Activated CD8-positive, alpha-beta memory T cell treated with anti-CD3 and anti-CD28 coated beads, Interleukin-2, amount 50 U/mL, for 1 hour (primary cell): ENCODE results near the gene CLDND1.
"Not testable (repeated sequence)": the region's sequence is repeated elsewhere in the genome, so short reads cannot be mapped to it uniquely, and the experiment has no call there.

Experiments used
- DNase-seq: peaks from one replicate; pipeline ENCODE4 v3.0.0-alpha.2; 2020; ENCODE audit errors: extremely low read depth

The CLDND1 gene

DNA sequence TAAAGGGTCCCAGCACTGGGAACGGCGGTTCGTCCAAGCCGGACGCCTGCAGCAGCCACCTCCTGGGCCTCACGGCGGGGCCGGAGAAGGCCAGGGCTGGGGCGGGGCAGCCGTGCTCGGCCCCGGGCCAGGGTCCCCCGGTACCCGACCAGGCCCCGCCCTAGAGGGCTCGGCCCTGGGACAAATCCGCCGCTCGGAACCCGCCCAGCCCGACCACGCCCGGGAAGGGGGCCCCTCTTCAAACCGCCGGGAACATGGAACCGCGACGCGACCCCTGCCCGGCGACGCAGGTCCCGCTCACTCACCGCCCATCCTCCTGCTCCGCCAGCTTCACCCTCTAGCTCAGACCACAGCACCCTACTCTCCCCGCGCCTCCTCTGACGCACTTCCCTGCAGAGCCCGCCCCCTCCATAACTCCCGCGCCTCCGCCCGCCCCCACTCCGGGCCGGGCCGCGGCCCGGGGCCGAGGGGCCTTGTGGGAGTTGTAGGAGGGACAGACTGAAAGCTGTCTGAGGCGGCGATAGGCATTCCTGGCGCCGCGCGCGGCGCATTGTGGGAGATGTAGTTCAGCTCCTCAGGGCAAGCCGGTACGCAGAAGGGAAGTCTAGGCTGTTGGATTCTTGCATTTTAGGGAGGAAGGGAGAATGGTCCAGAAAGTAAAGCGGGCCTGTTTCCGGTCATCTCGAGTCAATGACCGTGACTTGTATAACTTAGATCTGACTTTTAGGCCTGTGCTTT is at the start of gene CLDND1:
CLDND1 (minus strand) TSS at position 359 of the 738 bp plus-strand sequence. CDS start 1,478 bp downstream, outside the sequence.
- DNase-seq, result peak; percentile 76

DNA sequence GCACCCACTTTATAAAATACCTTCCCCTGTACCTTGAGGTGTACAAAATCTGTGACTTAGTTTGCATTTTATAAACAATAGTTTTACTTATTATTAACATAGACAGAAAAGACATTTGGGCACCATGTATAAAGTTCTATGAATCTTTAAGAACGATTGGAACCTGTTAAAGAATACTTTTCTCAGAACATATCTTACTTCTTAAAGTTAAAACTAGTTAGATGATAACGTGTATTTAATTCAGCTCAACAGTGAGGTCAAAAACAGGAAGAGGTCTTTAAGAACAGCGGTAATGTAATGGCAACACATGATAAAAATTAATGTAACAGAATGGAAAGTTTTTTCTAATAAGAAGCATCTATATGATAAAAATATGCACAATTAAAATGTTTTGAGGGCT is 45.7 kb upstream of the CLDND1 start:
- no peak for DNase-seq

DNA sequence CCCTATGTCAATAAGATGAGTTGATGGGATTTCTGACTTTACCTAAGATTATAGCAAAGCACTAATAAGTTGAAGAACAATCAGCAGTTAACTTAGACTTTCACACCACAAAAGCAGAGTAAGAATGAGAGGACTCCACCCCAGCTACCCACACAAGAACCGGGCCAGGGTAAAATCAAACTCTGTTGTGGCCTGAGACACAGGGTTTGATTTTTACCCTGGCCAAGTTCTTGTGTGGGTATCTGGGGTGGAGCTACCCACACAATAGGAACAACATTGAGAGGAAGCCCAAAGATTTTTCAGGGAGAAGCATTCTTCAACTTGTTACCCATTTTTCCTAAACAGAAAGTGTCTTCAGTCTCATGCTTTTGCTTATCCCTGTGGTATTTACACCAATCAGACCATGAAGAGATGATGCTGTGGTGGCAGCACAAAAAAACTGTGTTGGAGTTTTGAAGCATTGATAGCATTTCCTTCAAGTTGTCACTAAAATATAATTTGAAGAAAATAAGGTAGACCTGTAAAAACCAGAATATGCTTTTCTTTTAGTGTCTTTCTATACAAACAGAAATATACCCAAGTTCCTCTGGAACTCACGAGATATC is 45.1 kb upstream of the CLDND1 start:
- DNase-seq, result no peak

DNA sequence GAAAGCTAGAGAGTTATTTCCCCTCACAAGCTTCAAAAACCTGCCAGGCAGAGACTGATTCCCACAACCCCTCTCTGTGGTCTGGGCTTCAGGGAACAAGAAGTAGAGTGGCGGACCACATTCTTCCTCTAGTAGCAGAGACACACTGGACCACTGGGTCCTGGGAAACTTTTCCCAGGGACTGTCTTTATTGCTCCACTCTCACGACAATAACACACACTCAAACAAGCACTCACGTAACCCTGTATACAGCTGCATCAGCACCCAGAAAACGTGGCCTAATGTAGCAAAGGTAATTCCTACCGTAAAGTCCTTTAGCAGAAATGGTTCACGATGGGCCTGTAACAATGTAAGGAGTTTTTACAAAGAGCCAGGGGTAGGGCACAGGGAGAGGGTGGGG is 43.1 kb upstream of the CLDND1 start:
- no peak for DNase-seq

DNA sequence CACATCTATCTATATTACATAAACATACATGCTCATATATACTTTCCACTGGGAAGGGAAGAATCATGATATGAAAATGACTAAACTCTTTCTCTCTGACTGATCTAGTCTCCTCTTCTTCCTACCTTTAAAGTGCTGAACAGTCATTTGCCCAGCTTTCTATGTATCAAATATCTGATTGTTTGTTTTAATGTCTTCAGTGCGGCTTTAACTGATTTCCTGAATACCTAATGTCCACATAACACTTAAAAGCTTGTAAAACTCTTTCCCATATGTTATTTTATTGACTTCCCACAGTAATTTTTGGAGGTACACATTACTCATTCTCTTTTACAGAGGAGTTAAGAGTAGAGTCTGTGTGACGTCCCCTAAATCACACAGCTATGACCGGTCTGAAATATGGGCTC is 42.5 kb upstream of the CLDND1 start:
- DNase-seq, result no peak

- DNase-seq, result no peak
Observed at GRCh38 chr3:98564282-98565005, 41.7 kb upstream of the CLDND1 start.

DNA sequence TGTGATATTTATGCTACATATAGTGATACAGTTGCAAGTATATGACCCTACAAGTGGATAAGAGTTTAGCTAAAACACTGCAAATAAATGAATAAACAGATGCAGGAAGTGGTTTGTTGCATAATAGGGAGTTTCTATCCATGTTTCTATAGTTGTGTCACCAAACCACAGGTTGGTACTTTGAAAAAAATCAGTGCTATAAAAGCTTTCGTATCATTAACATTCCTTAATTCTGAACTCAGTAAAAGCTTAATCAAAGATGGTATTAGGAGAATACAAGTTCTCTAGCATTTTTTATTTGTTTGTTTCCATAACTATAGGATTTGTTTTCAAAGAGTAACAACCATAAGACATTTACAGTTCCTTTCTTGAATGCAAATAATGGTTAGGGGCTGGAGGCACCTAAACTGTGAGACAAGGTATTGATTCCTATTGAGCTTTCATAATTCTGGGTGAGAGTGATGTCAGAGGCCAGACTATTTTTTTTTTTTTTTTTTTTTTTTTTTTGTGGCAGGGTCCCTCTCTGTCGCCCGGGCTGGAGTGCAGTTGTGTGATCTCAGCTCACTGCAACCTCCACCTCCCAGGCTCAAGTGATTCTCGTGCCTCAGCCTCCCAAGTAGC is 41.1 kb upstream of the CLDND1 start:
- no peak for DNase-seq

- DNase-seq, result no peak
Observed at GRCh38 chr3:98561727-98562521, 39.2 kb upstream of the CLDND1 start.

DNA sequence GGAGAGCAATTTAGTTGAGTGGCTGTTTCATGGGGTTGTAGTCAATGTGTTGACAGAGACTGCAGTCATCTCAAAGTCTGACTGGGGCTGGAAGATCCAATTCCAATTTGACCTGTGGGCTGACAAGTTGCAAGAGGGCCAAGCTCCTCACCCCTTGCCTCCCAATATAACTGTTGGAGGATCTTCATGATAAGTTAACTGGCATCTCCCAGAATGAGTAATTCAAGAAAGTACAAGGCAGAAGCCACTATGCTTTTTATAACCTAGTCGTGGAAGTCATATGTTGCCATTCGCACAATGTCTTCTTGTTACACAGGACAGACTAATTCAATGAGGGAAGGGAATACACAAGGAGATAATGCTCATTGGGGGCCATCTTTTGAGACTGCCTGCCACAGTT is 38.2 kb upstream of the CLDND1 start:
- no peak for DNase-seq

GRCh38 chr3:98559769-98560168 is 37.1 kb upstream of the CLDND1 start:
- DNase-seq, result not testable (repeated sequence)

DNA sequence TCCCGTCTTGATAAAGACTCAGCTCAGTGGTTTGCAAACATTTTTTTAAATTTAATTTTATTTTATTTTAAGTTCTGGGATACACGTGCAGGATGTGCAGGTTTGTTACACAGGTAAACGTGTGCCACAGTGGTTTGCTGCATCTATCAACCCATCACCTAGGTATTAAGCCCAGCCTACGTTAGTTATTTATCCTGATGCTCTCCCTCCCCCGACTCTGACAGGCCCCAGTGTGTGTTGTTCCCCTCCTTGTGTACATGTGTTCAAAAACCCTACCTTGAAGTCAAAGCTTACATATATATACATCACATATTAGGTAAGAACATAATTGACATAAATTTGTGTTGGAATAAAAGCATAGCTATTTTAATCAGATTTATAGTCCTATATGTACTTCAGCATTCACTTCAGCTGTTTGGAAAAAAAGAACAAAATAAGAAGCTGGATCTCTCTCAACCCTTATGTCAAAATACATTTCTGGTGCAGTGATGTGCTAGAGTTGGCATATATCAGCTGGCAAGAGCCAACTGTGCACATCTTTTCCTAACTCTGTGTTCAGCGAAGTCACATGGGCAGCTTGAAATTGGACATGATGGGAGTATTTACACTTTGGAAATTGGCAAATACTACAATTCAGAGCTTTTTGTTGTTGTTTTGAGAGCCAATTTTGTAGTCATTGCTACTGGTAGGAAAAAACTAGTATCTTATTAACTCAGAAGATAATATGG is 35.6 kb upstream of the CLDND1 start:
- no peak for DNase-seq

GRCh38 chr3:98557324-98558010 is 34.8 kb upstream of the CLDND1 start:
- DNase-seq, result no peak

- no peak for DNase-seq
Observed at GRCh38 chr3:98556164-98557130, 33.7 kb upstream of the CLDND1 start.

GRCh38 chr3:98555025-98555379 is 32.3 kb upstream of the CLDND1 start:
- no peak for DNase-seq

GRCh38 chr3:98554580-98554979 is 31.9 kb upstream of the CLDND1 start:
- no peak for DNase-seq

- no peak for DNase-seq
Observed at GRCh38 chr3:98553753-98554152, 31.1 kb upstream of the CLDND1 start.

- DNase-seq, result no peak
Observed at GRCh38 chr3:98553021-98553563, 30.4 kb upstream of the CLDND1 start.

GRCh38 chr3:98552232-98553020 is 29.7 kb upstream of the CLDND1 start:
- no peak for DNase-seq
